GM13977 (cell line): ENCODE results near the gene TYK2.
A peak's percentile ranks its signal among the peaks of the same experiment; 100 is the strongest.

Source experiments
- DNase-seq: peaks from one replicate; pipeline ENCODE4 v3.0.0; 2012; ENCODE audit warnings: low spot score
- CTCF ChIP-seq: IDR thresholded peaks from 2 replicates; pipeline ENCODE4 v1.5.1; 2012; ENCODE audit warnings: mild to moderate bottlenecking, control low read depth; ENCODE audit not compliant: insufficient read depth; ENCODE audit errors: extremely low read depth, missing control alignments
- in situ Hi-C: fragments of 300-500 bp; cut with MboI; formaldehyde crosslinking; loops from one replicate; pipeline ENCODE4 v1.12.0; 2022; ENCODE audit warnings: low sequenced_read_pairs, low pct_unique_long_range_greater_than_20kb, mixed read lengths, inconsistent platforms; ENCODE audit not compliant: unreplicated experiment

TYK2 gene

GRCh38 chr19:10317857-10318462 is 62.4 kb downstream of the TYK2 start:
- in situ Hi-C loops: no loop called here
- no peak for TF ChIP-seq CTCF

GRCh38 chr19:10317045-10317856 is 63.1 kb downstream of the TYK2 start:
- TF ChIP-seq CTCF: no peak
- in situ Hi-C loops: no loop called here
- no peak for DNase-seq

More at GRCh38 chr19:10317857-10318462, 62.4 kb downstream of the TYK2 start:
- DNase-seq: no peak

DNA sequence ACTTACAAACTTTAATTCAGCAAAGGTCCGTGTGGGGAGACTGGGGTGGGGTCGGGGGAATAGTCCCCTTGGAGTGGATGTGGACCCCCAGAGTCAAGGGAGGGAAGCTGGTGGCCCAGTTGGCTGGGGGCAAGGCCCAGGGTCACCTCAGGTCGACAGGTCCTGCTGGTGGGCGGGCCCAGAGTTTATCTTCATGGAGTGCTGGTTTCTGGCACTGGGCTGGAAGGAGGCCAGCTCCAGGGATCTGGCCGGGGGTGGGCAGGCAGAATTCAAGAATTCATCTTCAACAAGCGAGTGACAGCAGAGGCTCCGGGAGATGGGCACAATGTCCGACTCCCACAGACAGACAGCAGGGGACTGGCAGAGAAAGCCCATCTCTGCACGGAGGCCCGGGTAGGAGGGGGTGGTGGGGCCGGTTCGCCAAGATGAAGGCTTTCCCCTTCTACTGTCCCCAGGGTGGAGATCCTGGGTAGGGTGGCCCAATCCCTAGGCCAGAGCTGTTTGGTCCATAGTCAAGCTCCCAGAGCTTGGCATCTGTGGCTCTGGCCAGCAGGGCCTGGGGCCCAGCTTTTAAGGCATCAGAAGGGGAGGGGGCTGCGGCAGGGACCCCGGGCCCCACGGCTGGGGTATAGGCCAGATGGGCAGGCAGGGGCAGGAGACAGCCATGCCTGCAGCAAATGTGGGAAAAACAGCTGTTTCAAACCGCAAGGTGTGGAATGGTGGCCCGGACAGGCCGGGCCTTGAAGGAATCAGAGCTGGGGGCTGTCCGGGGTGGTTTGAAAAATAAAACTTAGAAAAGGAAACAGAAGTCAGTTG is 63.9 kb downstream of the TYK2 start:
- DNase-seq: no peak
- in situ Hi-C loops: no loop called here
- no peak for TF ChIP-seq CTCF

- DNase-seq: peak; percentile 97
- no peak for TF ChIP-seq CTCF
- in situ Hi-C loops: no loop called here
Measured at GRCh38 chr19:10315335-10316214, 64.8 kb downstream of the TYK2 start, which contains the start of gene FDX2. Gene FDX2, minus strand, starts transcription at chr19:10316015. Its CDS starts 19 bp downstream, at chr19:10315996.

GRCh38 chr19:10309423-10309822 is 70.9 kb downstream of the TYK2 start, which contains the start of gene ZGLP1:
Gene ZGLP1, minus strand, starts transcription at chr19:10309815.
- no peak for DNase-seq
- in situ Hi-C loops: no loop called here

More at GRCh38 chr19:10309423-10309822, 70.9 kb downstream of the TYK2 start, which contains the start of gene ZGLP1:
- TF ChIP-seq CTCF: no peak
